Bone marrow (tissue), 2 donors: ENCODE data around the gene RNF220.
"Not testable (repeated sequence)": the region's sequence is repeated elsewhere in the genome, so short reads cannot be mapped to it uniquely, and the experiment has no call there.

Source experiments
- DNase-seq, 2 donors: peaks; one replicate each; lab custom pipeline; 2025; lab: John Stamatoyannopoulos, UW

RNF220 gene

GRCh38 chr1:44496541-44497171, 91.6 kb downstream of the RNF220 start:
- no peak for DNase-seq

- DNase-seq: no peak
These were observed 92.5 kb downstream of the RNF220 start for GRCh38 chr1:44497422-44498170.

GRCh38 chr1:44499306-44499705, 94.3 kb downstream of the RNF220 start:
- DNase-seq: peak in 1 of 2 donors; percentile 2

- no peak for DNase-seq
These were observed 95.4 kb downstream of the RNF220 start for GRCh38 chr1:44500181-44501046.

- no peak for DNase-seq
These were observed 96.2 kb downstream of the RNF220 start for GRCh38 chr1:44501047-44501890.

GRCh38 chr1:44502823-44503222, 97.8 kb downstream of the RNF220 start:
- DNase-seq: not testable (repeated sequence)

GRCh38 chr1:44503625-44504024, 98.6 kb downstream of the RNF220 start:
- no peak for DNase-seq

- DNase-seq: no peak
These were observed 100.3 kb downstream of the RNF220 start for GRCh38 chr1:44505210-44505993.

- DNase-seq: no peak
These were observed 102.7 kb downstream of the RNF220 start for GRCh38 chr1:44507490-44508396.

GRCh38 chr1:44508397-44508745, 103.3 kb downstream of the RNF220 start:
- DNase-seq: no peak

GRCh38 chr1:44511363-44511762, 106.3 kb downstream of the RNF220 start:
- DNase-seq: no peak

- DNase-seq: no peak
These were observed 106.7 kb downstream of the RNF220 start for GRCh38 chr1:44511769-44512168.

GRCh38 chr1:44512313-44512885, 107.3 kb downstream of the RNF220 start:
- no peak for DNase-seq

GRCh38 chr1:44513111-44513510, 108.1 kb downstream of the RNF220 start:
- no peak for DNase-seq

- no peak for DNase-seq
These were observed 109.6 kb downstream of the RNF220 start for GRCh38 chr1:44514673-44515072.

- no peak for DNase-seq
These were observed 110.4 kb downstream of the RNF220 start for GRCh38 chr1:44515416-44515815.

GRCh38 chr1:44519035-44519676, 114.1 kb downstream of the RNF220 start:
- peak in 1 of 2 donors; percentile 83 for DNase-seq

GRCh38 chr1:44521378-44522080, 116.5 kb downstream of the RNF220 start:
- no peak for DNase-seq
